ENCODE results near the gene JMJD8. TPM values are rescaled to one million over a fixed set of nuclear protein-coding genes. Genes with fewer than 3 reads are reported as not detected.

The JMJD8 gene
- total and polyA plus RNA-seq, 4 donors: 21.2 to 52.6 (median 33.4) TPM

DNA sequence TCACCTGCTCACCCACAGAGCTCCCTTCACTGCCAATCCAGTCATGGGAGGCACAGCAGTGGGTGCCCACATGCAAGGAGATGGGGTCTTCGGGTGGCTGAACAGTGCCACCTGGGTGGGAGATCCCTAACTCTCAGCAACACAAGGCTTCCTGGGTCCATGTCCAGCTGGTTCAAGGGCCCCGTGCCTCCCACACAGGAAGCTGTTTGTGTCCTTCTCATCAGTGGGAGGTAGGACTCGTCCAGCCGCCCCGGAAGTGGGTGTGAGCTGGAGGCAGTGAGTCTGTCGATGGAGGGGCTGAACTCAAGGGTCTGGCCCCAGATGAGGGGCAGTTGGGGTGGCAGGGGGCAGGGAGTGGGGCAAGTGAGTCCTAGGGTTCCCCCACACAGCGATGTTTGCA, 19.9 kb upstream of the JMJD8 start:
- Histone ChIP-seq H3K27me3 (ENCODE audit: control insufficient read depth in 4 of 4, insufficient read depth in 4 of 4, low read length in 3 of 4) (peaks cover 3 to 21% (median 12%) of the 10 kb centered on the region in 4 donors), H3K36me3 (ENCODE audit: control insufficient read depth in 4 of 4, insufficient read depth in 3 of 4, low read depth in 1 of 4, low read length in 3 of 4) (no peaks in the 10 kb centered on the region), H3K4me1 (ENCODE audit: control insufficient read depth in 4 of 4, insufficient read depth in 4 of 4, low read length in 3 of 4) (peaks cover 0 to 3% (median 0%) of the 10 kb centered on the region in 4 donors), H3K27ac (ENCODE audit: low read depth in 1 of 2, low read length in 2 of 2) (no peak overlapping the region), H3K4me3 (ENCODE audit: low read depth in 1 of 3, low read length in 3 of 3) (no peak overlapping the region), H3K9me3 (ENCODE audit: control insufficient read depth in 4 of 4, low read length in 3 of 4) (no peaks in the 10 kb centered on the region), H3K9ac (ENCODE audit: low read depth in 1 of 2, low read length in 2 of 2) (no peak overlapping the region)
- TF ChIP-seq, protein P1, sequence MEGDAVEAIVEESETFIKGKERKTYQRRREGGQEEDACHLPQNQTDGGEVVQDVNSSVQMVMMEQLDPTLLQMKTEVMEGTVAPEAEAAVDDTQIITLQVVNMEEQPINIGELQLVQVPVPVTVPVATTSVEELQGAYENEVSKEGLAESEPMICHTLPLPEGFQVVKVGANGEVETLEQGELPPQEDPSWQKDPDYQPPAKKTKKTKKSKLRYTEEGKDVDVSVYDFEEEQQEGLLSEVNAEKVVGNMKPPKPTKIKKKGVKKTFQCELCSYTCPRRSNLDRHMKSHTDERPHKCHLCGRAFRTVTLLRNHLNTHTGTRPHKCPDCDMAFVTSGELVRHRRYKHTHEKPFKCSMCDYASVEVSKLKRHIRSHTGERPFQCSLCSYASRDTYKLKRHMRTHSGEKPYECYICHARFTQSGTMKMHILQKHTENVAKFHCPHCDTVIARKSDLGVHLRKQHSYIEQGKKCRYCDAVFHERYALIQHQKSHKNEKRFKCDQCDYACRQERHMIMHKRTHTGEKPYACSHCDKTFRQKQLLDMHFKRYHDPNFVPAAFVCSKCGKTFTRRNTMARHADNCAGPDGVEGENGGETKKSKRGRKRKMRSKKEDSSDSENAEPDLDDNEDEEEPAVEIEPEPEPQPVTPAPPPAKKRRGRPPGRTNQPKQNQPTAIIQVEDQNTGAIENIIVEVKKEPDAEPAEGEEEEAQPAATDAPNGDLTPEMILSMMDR (IDR thresholded peaks at IDR 0.05; ENCODE audit: low read depth, low read length, missing input control): no peak
- TF ChIP-seq SP1 (IDR thresholded peaks at IDR 0.05): no peak
- TF ChIP-seq JUND (IDR thresholded peaks at IDR 0.05): no peak
- DNase-seq (ENCODE audit: low spot score): no peak
- WGBS: 67% methylated on average over 7 of the region's 7 CpGs

DNA sequence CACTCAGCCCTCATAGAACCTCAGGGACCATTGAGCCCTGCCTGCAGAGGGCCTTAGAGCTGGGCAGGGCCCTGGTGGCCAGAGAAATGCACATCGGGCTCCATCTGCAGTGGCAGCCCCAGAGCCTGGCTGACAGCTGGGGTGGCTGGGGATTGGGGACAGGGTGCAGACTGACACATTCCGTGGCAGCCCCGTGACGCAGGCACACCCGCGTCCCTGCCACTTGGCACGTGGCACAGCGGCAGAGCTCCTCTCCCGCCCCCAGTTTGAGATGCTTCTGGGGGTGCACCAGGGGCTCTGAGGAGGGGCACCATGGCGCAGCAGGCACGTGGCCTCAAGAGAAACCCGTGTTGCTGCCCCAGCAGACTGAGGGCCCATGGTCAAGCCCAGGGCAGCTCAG, 19.3 kb upstream of the JMJD8 start:
- Histone ChIP-seq H3K9me3 (ENCODE audit: control insufficient read depth in 4 of 4, low read length in 3 of 4) (no peaks in the 10 kb centered on the region), H3K27ac (ENCODE audit: low read depth in 1 of 2, low read length in 2 of 2) (no peak overlapping the region), H3K36me3 (ENCODE audit: control insufficient read depth in 4 of 4, insufficient read depth in 3 of 4, low read depth in 1 of 4, low read length in 3 of 4) (no peaks in the 10 kb centered on the region), H3K4me1 (ENCODE audit: control insufficient read depth in 4 of 4, insufficient read depth in 4 of 4, low read length in 3 of 4) (peaks cover 0 to 3% (median 0%) of the 10 kb centered on the region in 4 donors), H3K27me3 (ENCODE audit: control insufficient read depth in 4 of 4, insufficient read depth in 4 of 4, low read length in 3 of 4) (peaks cover 0 to 21% (median 12%) of the 10 kb centered on the region in 4 donors), H3K4me3 (ENCODE audit: low read depth in 1 of 3, low read length in 3 of 3) (no peak overlapping the region), H3K9ac (ENCODE audit: low read depth in 1 of 2, low read length in 2 of 2) (no peak overlapping the region)
- WGBS: 77% methylated on average over 12 of the region's 12 CpGs
- no peak for DNase-seq (ENCODE audit: low spot score)
- TF ChIP-seq GABPA (IDR thresholded peaks at IDR 0.05 in 1 of 2, conservative IDR thresholded peaks at IDR 0.05 in 1 of 2) (no peak), RAD21 (IDR thresholded peaks at IDR 0.05) (no peak), HNF4G (IDR thresholded peaks at IDR 0.05) (no peak), FOXA2 (IDR thresholded peaks at IDR 0.05) (no peak), NR2F2 (IDR thresholded peaks at IDR 0.05) (no peak), TAF1 (conservative IDR thresholded peaks at IDR 0.05) (no peak)
- TF ChIP-seq, protein P2, sequence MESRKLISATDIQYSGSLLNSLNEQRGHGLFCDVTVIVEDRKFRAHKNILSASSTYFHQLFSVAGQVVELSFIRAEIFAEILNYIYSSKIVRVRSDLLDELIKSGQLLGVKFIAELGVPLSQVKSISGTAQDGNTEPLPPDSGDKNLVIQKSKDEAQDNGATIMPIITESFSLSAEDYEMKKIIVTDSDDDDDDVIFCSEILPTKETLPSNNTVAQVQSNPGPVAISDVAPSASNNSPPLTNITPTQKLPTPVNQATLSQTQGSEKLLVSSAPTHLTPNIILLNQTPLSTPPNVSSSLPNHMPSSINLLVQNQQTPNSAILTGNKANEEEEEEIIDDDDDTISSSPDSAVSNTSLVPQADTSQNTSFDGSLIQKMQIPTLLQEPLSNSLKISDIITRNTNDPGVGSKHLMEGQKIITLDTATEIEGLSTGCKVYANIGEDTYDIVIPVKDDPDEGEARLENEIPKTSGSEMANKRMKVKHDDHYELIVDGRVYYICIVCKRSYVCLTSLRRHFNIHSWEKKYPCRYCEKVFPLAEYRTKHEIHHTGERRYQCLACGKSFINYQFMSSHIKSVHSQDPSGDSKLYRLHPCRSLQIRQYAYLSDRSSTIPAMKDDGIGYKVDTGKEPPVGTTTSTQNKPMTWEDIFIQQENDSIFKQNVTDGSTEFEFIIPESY (IDR thresholded peaks at IDR 0.05): no peak
- TF ChIP-seq, protein P3, sequence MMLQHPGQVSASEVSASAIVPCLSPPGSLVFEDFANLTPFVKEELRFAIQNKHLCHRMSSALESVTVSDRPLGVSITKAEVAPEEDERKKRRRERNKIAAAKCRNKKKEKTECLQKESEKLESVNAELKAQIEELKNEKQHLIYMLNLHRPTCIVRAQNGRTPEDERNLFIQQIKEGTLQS (IDR thresholded peaks at IDR 0.05): no peak
- TF ChIP-seq, protein P4, sequence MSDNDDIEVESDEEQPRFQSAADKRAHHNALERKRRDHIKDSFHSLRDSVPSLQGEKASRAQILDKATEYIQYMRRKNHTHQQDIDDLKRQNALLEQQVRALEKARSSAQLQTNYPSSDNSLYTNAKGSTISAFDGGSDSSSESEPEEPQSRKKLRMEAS (IDR thresholded peaks at IDR 0.05): no peak

DNA sequence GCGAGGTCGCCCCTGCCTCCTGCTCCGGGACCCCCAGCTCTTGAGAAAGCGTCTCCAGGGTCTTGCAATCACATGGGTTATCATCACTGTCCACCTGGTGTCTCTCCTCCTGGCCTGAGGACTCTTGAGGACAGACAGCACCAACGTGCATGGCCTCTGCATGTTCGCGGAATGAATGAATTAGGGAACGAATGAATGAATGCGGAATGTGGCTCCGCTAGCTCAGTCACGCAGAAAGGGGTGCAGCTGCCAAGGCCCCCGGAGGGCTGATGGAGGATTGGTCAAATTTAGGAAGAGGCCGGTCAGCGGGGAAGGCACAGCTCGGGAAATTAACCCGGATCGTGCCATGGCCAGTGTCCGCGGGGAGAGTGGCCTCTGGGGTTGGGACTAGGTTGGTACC, 18.2 kb upstream of the JMJD8 start:
- Histone ChIP-seq H3K4me3 (ENCODE audit: low read depth in 1 of 3, low read length in 3 of 3) (no peak overlapping the region), H3K9me3 (ENCODE audit: control insufficient read depth in 4 of 4, low read length in 3 of 4) (no peaks in the 10 kb centered on the region), H3K27me3 (ENCODE audit: control insufficient read depth in 4 of 4, insufficient read depth in 4 of 4, low read length in 3 of 4) (peaks cover 2 to 21% (median 9%) of the 10 kb centered on the region in 4 donors), H3K36me3 (ENCODE audit: control insufficient read depth in 4 of 4, insufficient read depth in 3 of 4, low read depth in 1 of 4, low read length in 3 of 4) (no peaks in the 10 kb centered on the region), H3K27ac (ENCODE audit: low read depth in 1 of 2, low read length in 2 of 2) (no peak overlapping the region), H3K4me1 (ENCODE audit: control insufficient read depth in 4 of 4, insufficient read depth in 4 of 4, low read length in 3 of 4) (peaks cover 0 to 3% (median 0%) of the 10 kb centered on the region in 4 donors), H3K9ac (ENCODE audit: low read depth in 1 of 2, low read length in 2 of 2) (no peak overlapping the region)
- WGBS: 81% methylated on average over 19 of the region's 19 CpGs
- DNase-seq (ENCODE audit: low spot score): no peak
- TF ChIP-seq SP1 (IDR thresholded peaks at IDR 0.05) (no peak), HNF4G (IDR thresholded peaks at IDR 0.05) (no peak), HNF4A (conservative IDR thresholded peaks at IDR 0.05) (no peak), JUND (IDR thresholded peaks at IDR 0.05) (no peak), TAF1 (conservative IDR thresholded peaks at IDR 0.05) (no peak), FOXA1 (IDR thresholded peaks at IDR 0.05) (no peak), YY1 (IDR thresholded peaks at IDR 0.05) (no peak), NR2F2 (IDR thresholded peaks at IDR 0.05) (no peak), RAD21 (IDR thresholded peaks at IDR 0.05) (no peak), EGR1 (IDR thresholded peaks at IDR 0.05; ENCODE audit: low read depth in 2 of 2) (no peak)
- TF ChIP-seq, protein P1 (IDR thresholded peaks at IDR 0.05; ENCODE audit: low read depth, low read length, missing input control): no peak
- TF ChIP-seq, protein P5, sequence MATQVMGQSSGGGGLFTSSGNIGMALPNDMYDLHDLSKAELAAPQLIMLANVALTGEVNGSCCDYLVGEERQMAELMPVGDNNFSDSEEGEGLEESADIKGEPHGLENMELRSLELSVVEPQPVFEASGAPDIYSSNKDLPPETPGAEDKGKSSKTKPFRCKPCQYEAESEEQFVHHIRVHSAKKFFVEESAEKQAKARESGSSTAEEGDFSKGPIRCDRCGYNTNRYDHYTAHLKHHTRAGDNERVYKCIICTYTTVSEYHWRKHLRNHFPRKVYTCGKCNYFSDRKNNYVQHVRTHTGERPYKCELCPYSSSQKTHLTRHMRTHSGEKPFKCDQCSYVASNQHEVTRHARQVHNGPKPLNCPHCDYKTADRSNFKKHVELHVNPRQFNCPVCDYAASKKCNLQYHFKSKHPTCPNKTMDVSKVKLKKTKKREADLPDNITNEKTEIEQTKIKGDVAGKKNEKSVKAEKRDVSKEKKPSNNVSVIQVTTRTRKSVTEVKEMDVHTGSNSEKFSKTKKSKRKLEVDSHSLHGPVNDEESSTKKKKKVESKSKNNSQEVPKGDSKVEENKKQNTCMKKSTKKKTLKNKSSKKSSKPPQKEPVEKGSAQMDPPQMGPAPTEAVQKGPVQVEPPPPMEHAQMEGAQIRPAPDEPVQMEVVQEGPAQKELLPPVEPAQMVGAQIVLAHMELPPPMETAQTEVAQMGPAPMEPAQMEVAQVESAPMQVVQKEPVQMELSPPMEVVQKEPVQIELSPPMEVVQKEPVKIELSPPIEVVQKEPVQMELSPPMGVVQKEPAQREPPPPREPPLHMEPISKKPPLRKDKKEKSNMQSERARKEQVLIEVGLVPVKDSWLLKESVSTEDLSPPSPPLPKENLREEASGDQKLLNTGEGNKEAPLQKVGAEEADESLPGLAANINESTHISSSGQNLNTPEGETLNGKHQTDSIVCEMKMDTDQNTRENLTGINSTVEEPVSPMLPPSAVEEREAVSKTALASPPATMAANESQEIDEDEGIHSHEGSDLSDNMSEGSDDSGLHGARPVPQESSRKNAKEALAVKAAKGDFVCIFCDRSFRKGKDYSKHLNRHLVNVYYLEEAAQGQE (IDR thresholded peaks at IDR 0.05): no peak
- TF ChIP-seq, protein P3 (IDR thresholded peaks at IDR 0.05): no peak
